Fibroblast of lung (primary cell): ENCODE measurements around the gene RALY. TPM values are rescaled to one million over a fixed set of nuclear protein-coding genes. Genes with fewer than 3 reads are reported as not detected.

Experiments used
- DNase-seq, 2 donors: peaks; one replicate each; pipeline versions ENCODE4 v3.0.0 to v3.0.0-alpha.2; 2010; ENCODE audit warnings: low read depth in 2 of 2
- H2AFZ ChIP-seq: 2 replicates; pipeline ENCODE4 v1.5.1; 2012; ENCODE audit warnings: low read length, control low read depth, inconsistent platforms
- H3K27ac ChIP-seq: 2 replicates; pipeline ENCODE4 v1.5.1; 2011; ENCODE audit warnings: low read length, control low read depth; ENCODE audit not compliant: insufficient read depth
- H3K27me3 ChIP-seq: 2 replicates; pipeline ENCODE4 v1.5.1; 2011; ENCODE audit warnings: mild to moderate bottlenecking, low read length; ENCODE audit not compliant: control insufficient read depth, insufficient read depth
- H3K36me3 ChIP-seq: 2 replicates; pipeline ENCODE4 v1.5.1; 2011; ENCODE audit warnings: low read length; ENCODE audit not compliant: control insufficient read depth, insufficient read depth
- H3K4me1 ChIP-seq: 2 replicates; pipeline ENCODE4 v1.5.1; 2011; ENCODE audit warnings: low read length; ENCODE audit not compliant: control insufficient read depth, insufficient read depth; ENCODE audit errors: extremely low read depth
- H3K4me2 ChIP-seq: 2 replicates; pipeline ENCODE4 v1.5.1; 2011; ENCODE audit warnings: low read length, control low read depth; ENCODE audit not compliant: insufficient read depth; ENCODE audit errors: extremely low read depth
- H3K4me3 ChIP-seq, 4 experiments: fragments of 200-600 bp in 1 of 4; sonication (generic) in 1 of 4; replicated peaks in 1 of 4; 2 replicates each; pipeline ENCODE4 v1.5.1; 2011 to 2016; ENCODE audit warnings: low read length in 4 of 4, low read depth in 3 of 4, mild to moderate bottlenecking in 3 of 4, control low read depth in 2 of 4, inconsistent platforms in 1 of 4, mixed read lengths in 1 of 4; ENCODE audit not compliant: insufficient read depth in 1 of 4; ENCODE audit errors: control extremely low read depth in 1 of 4
- H3K79me2 ChIP-seq: 2 replicates; pipeline ENCODE4 v1.5.1; 2012; ENCODE audit warnings: mild to moderate bottlenecking, low read length, inconsistent platforms; ENCODE audit not compliant: control insufficient read depth, insufficient read depth
- H3K9ac ChIP-seq: 2 replicates; pipeline ENCODE4 v1.5.1; 2011; ENCODE audit warnings: mild to moderate bottlenecking, low read length, control low read depth; ENCODE audit not compliant: insufficient read depth
- H3K9me3 ChIP-seq: 2 replicates; pipeline ENCODE4 v1.5.1; 2012; ENCODE audit warnings: low read depth, low read length; ENCODE audit not compliant: control insufficient read depth, insufficient read depth
- H4K20me1 ChIP-seq: 2 replicates; pipeline ENCODE4 v1.5.1; 2011; ENCODE audit warnings: low read length; ENCODE audit not compliant: control insufficient read depth, insufficient read depth; ENCODE audit errors: extremely low read depth
- CTCF ChIP-seq, 2 donors: IDR thresholded peaks in 1 of 2; conservative IDR thresholded peaks in 1 of 2; 1 replicate in 1 of 2; 2 replicates in 1 of 2; pipeline ENCODE4 v1.5.1; 2011 to 2012; ENCODE audit warnings: low read length in 2 of 2, control low read depth in 1 of 2, inconsistent platforms in 1 of 2, low read depth in 1 of 2, mild to moderate bottlenecking in 1 of 2
- EZH2 ChIP-seq: IDR thresholded peaks from 2 replicates; pipeline ENCODE4 v1.5.1; 2012; ENCODE audit warnings: low read length, control low read depth, mild to moderate bottlenecking; ENCODE audit errors: missing control alignments
- polyA plus RNA-seq, 2 donors: library from polyadenylated mRNA; depleted of rRNA in 1 of 2; stranded (reverse) in 1 of 2; unstranded in 1 of 2; fragments of >200 nt; gene quantifications; 2 replicates each; pipeline ENCODE4 v1.2.1, GENCODE V29; 2011 to 2012; ENCODE audit warnings: missing spikeins in 1 of 2
- total RNA-seq: library from RNA; depleted of rRNA; stranded (reverse); fragments of >200 nt; gene quantifications from 2 replicates; pipeline ENCODE4 v1.2.1, GENCODE V29; 2014

RALY gene
- total and polyA plus RNA-seq, 2 donors (not counting 1 experiment from before 2014, with no cell fraction given) = 54.5 to 57.1 TPM

GRCh38 chr20:34045930-34046725, 52.4 kb downstream of the RALY start:
- H3K4me2 ChIP-seq = no peak overlapping the region
- no peak overlapping the region for H3K9ac ChIP-seq
- no peaks in the 10 kb centered on the region for H3K36me3 ChIP-seq
- H3K79me2 ChIP-seq = peaks cover 45% of the 10 kb centered on the region
- H2AFZ ChIP-seq = no peak overlapping the region
- no peaks in the 10 kb centered on the region for H3K9me3 ChIP-seq
- H3K27me3 ChIP-seq = no peaks in the 10 kb centered on the region
- DNase-seq = no peak
- no peak overlapping the region for H3K27ac ChIP-seq
- TF ChIP-seq CTCF (conservative IDR thresholded peaks at IDR 0.05 in 1 of 2, IDR thresholded peaks at IDR 0.05 in 1 of 2; ENCODE audit: low read depth in 1 of 2, low read length in 2 of 2) (no peak), EZH2 (no peak)
- H3K4me1 ChIP-seq = no peaks in the 10 kb centered on the region
- H3K4me3 ChIP-seq = no peak overlapping the region
- H4K20me1 ChIP-seq = no peaks in the 10 kb centered on the region

GRCh38 chr20:34047010-34047687, 53.4 kb downstream of the RALY start:
- no peak for DNase-seq
- H3K4me1 ChIP-seq = no peaks in the 10 kb centered on the region
- H3K27ac ChIP-seq = no peak overlapping the region
- no peaks in the 10 kb centered on the region for H3K9me3 ChIP-seq
- H3K36me3 ChIP-seq = no peaks in the 10 kb centered on the region
- H3K9ac ChIP-seq = no peak overlapping the region
- no peaks in the 10 kb centered on the region for H4K20me1 ChIP-seq
- H3K4me2 ChIP-seq = no peak overlapping the region
- no peak overlapping the region for H2AFZ ChIP-seq
- TF ChIP-seq CTCF (conservative IDR thresholded peaks at IDR 0.05 in 1 of 2, IDR thresholded peaks at IDR 0.05 in 1 of 2; ENCODE audit: low read depth in 1 of 2, low read length in 2 of 2) (no peak), EZH2 (no peak)
- no peak overlapping the region for H3K4me3 ChIP-seq
- no peaks in the 10 kb centered on the region for H3K27me3 ChIP-seq
- H3K79me2 ChIP-seq = peaks cover 45% of the 10 kb centered on the region

- Histone ChIP-seq H3K9ac (no peak overlapping the region), H3K79me2 (peaks cover 44% of the 10 kb centered on the region), H3K4me1 (no peaks in the 10 kb centered on the region), H4K20me1 (no peaks in the 10 kb centered on the region), H2AFZ (no peak overlapping the region), H3K4me2 (no peak overlapping the region), H3K9me3 (no peaks in the 10 kb centered on the region), H3K27ac (no peak overlapping the region), H3K36me3 (no peaks in the 10 kb centered on the region), H3K27me3 (no peaks in the 10 kb centered on the region), H3K4me3 (no peak overlapping the region)
- TF ChIP-seq EZH2 (no peak), CTCF (conservative IDR thresholded peaks at IDR 0.05 in 1 of 2, IDR thresholded peaks at IDR 0.05 in 1 of 2; ENCODE audit: low read depth in 1 of 2, low read length in 2 of 2) (no peak)
- no peak for DNase-seq
Measured at GRCh38 chr20:34047917-34048316, 54.2 kb downstream of the RALY start.
